Heart right ventricle (tissue), 16 donors: ENCODE results near the gene MT1M. TPM values are rescaled to one million over a fixed set of nuclear protein-coding genes. Genes with fewer than 3 reads are reported as not detected.

Experiments used
- ATAC-seq, 8 donors: fragments of 200-7000 bp; cut with Tn5 transposase; one replicate each; pipeline ENCODE4 v1.9.1; 2020; ENCODE audit warnings: mild to moderate bottlenecking in 8 of 8, moderate library complexity in 8 of 8, moderate number of reproducible peaks in 1 of 8
- DNase-seq, 2 donors: peaks; one replicate each; pipeline ENCODE4 v3.0.0-alpha.2; 2020
- H3K27ac ChIP-seq, 10 donors: fragments of 200-600 bp; sonication (generic) in 2 of 10; one replicate each; pipeline versions ENCODE4 v1.5.0 to v1.8.0; 2020 to 2022; ENCODE audit warnings: mild to moderate bottlenecking in 3 of 10
- H3K27me3 ChIP-seq, 7 donors: fragments of 200-600 bp; one replicate each; pipeline ENCODE4 v1.8.0; 2021 to 2022; ENCODE audit warnings: mild to moderate bottlenecking in 2 of 7
- H3K36me3 ChIP-seq, 9 donors: fragments of 200-600 bp; sonication (generic) in 1 of 9; one replicate each; pipeline versions ENCODE4 v1.5.0 to v1.8.0; 2020 to 2022; ENCODE audit warnings: mild to moderate bottlenecking in 2 of 9
- H3K4me1 ChIP-seq, 9 donors: fragments of 200-600 bp; sonication (generic) in 1 of 9; one replicate each; pipeline versions ENCODE4 v1.5.0 to v1.8.0; 2020 to 2022; ENCODE audit warnings: mild to moderate bottlenecking in 4 of 9
- H3K4me3 ChIP-seq, 10 donors: fragments of 200-600 bp; sonication (generic) in 2 of 10; one replicate each; pipeline versions ENCODE4 v1.5.0 to v1.8.0; 2020 to 2022; ENCODE audit warnings: mild to moderate bottlenecking in 7 of 10, moderate library complexity in 2 of 10
- H3K9me3 ChIP-seq, 11 donors: fragments of 200-600 bp in 10 of 11; sonication (generic) in 2 of 11; one replicate each; pipeline versions ENCODE4 v1.5.0 to v1.8.0; 2013 to 2022; ENCODE audit warnings: mild to moderate bottlenecking in 2 of 11, control low read depth in 1 of 11, moderate library complexity in 1 of 11
- WGBS, 2 donors: extraction: QIAGEN DNeasy Blood & Tissue Kit; methylation state at CpG; one replicate each; pipeline ENCODE4 v1.1.7; 2013; ENCODE audit warnings: inconsistent platforms in 1 of 2; 5-methylcytosine and 5-hydroxymethylcytosine counted together
- intact Hi-C, 10 donors: fragments of 100-400 bp; cut with DNase I; formaldehyde crosslinking; loops; one replicate each; pipeline versions ENCODE4 v1.11.1 to v1.14.2; 2022
- polyA plus RNA-seq, 2 donors: library from polyadenylated mRNA; stranded (reverse); fragments of 200-250 nt; gene quantifications; one replicate each; pipeline ENCODE4 v1.2.3, GENCODE V29; 2013
- total RNA-seq, 10 donors: library from RNA; stranded (reverse); fragmentation: NEBNext Ultra II Directional in 3 of 10; extraction: Animal tissue kit (Norgen Biotek cat#: 25700) in 3 of 10; gene quantifications; one replicate each; pipeline versions ENCODE4 v1.2.1 to v1.2.4, GENCODE V29; 2021 to 2023
- TF ChIP-seq, protein P1 (sequence below), 9 donors: fragments of 200-600 bp; sonication (generic) in 2 of 9; IDR thresholded peaks; one replicate each; pipeline versions ENCODE4 v1.5.0 to v1.8.0; 2021 to 2022; ENCODE audit warnings: antibody characterized with exemption in 9 of 9, mild to moderate bottlenecking in 5 of 9, moderate library complexity in 1 of 9
- donor health status: Arrhythmogenic right ventricular cardiomyopathy.
- donor health status: ischemic (EF 13 %, LVEDD 7.1; RV severe dilation, severe dysfunction).
- donor health status: healthy with polysubstance abuse.
- donor health status: DM: no; HTN: yes; CAD: no.
- donor health status: DM: no; HTN: no; CAD: no.
- donor health status: ischemic (EF 25% LVEDD 6.9; RV normal size, moderate dysfunction).
- donor health status: ischemic (EF 25% LVEDD 5.7; RV mildly dilated, moderate dysfunction).
- donor health status: healthy.
- donor health status: DM: yes; HTN: yes; CAD: no.
- donor health status: Ischemic cardiomyopathy.
- donor health status: ischemic (EF 35%, LVEDD 5.7; RV mildly dilated, moderate dysfunction).
- donor health status: nonischemic (EF 11% LVEDD 7.7; RV severe dilation, severe dysfunction).
- donor health status: DM: yes; HTN: yes; CAD: no.
- donor health status: PGD.
- donor health status: ischemic (EF 29% LVEDD 5.4; RV normal size, mild dysfunction).
- donor health status: nonischemic (EF 23%, LVEDD 6.1; RV moderate dilation, normal function).

The MT1M gene
- total and polyA plus RNA-seq, 12 donors: 0.75 to 25.4 (median 2.9) TPM

DNA sequence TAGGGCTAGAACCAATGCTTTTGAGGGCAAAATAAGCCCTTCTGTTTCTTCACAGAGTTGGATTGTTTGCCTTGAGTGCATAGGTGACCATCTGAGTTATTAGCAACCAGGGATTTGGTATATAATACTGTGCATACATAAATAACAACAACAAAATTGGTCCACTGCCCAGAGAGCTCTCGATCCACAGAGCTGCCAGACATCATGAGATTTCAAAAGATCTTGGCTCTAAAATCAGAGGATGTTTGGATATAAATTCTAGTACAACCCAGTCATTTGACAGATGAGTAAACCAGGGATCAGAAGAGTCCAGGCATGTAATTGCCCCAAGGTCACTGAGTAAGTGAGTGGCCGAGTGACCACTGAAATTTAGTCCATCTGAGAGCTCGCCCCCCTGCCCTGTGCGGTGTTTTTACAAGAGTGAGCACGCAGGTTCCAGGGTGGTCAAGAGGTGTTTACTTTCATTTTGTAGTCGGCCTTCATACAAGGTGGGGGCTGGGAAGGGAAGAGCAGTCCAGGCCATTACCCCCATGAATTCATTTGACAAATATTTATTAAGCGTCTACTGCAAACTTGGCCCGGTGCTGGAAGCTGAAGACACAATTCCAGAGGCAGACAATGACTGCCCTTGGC, 25.9 kb upstream of the MT1M start:
- 40 to 50% methylated on average over 8 of the region's 8 CpGs for WGBS, 2 donors
- Histone ChIP-seq H3K27ac (peak overlapping the region; percentile 84 to 99 (median 93)), H3K9me3 (no peaks in the 10 kb centered on the region), H3K27me3 (no peaks in the 10 kb centered on the region), H3K4me1 (peaks cover 25 to 57% (median 53%) of the 10 kb centered on the region in 9 donors), H3K36me3 (no peaks in the 10 kb centered on the region), H3K4me3 (peak overlapping the region in 1 of 10 donors; percentile 78)
- peak in 1 of 8 donors; percentile 1 for ATAC-seq
- TF ChIP-seq, protein P1, sequence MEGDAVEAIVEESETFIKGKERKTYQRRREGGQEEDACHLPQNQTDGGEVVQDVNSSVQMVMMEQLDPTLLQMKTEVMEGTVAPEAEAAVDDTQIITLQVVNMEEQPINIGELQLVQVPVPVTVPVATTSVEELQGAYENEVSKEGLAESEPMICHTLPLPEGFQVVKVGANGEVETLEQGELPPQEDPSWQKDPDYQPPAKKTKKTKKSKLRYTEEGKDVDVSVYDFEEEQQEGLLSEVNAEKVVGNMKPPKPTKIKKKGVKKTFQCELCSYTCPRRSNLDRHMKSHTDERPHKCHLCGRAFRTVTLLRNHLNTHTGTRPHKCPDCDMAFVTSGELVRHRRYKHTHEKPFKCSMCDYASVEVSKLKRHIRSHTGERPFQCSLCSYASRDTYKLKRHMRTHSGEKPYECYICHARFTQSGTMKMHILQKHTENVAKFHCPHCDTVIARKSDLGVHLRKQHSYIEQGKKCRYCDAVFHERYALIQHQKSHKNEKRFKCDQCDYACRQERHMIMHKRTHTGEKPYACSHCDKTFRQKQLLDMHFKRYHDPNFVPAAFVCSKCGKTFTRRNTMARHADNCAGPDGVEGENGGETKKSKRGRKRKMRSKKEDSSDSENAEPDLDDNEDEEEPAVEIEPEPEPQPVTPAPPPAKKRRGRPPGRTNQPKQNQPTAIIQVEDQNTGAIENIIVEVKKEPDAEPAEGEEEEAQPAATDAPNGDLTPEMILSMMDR (IDR thresholded peaks at IDR 0.05): no peak
- no peak for DNase-seq
- intact Hi-C loops: loop anchor here in 7 of 10 donors (1.0 to 5.0 kb wide), 3 partner anchors 36 to 76 kb away; partner anchors contain the start of gene MT1X (in 5 of the 7)

DNA sequence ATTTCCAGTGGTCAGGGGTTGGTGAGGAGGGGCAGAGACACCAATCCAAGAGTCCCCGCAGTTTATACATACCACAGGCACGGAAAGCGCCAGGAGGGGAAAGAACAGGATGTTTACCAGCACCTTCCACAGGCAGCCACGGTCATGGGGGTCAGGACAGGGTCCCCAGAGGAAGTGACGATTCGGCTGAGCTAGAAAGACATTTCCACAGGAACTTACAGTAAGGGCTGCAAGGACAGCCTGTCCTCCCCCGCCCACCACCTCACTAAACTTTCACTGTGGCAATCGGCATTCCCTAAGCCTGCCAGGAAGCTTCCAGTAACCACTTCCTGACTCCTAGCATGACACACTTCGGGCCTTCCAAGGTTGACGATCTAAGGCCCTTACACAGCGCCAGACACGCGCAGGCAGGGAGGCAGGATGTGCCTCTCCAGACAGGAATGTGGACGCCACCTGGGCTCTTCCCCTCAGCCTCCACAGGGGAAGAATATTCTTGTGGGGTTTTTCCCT, 25.3 kb upstream of the MT1M start:
- ATAC-seq (peak; percentile 14 to 61 (median 37)), DNase-seq (peak; percentile 61 to 81)
- WGBS, 2 donors: 46 to 51% methylated on average over 14 of the region's 14 CpGs
- H3K27me3 ChIP-seq: no peaks in the 10 kb centered on the region
- peaks cover 25 to 63% (median 59%) of the 10 kb centered on the region in 9 donors for H3K4me1 ChIP-seq
- TF ChIP-seq, protein P1 (IDR thresholded peaks at IDR 0.05): no peak
- no peaks in the 10 kb centered on the region for H3K36me3 ChIP-seq
- intact Hi-C loops: loop anchor here in 7 of 10 donors (1.0 to 5.0 kb wide), 3 partner anchors 35 to 75 kb away; partner anchors contain the start of gene MT1X (in 5 of the 7)
- H3K4me3 ChIP-seq: peak overlapping the region in 1 of 10 donors; percentile 78
- no peaks in the 10 kb centered on the region for H3K9me3 ChIP-seq
- peak overlapping the region; percentile 84 to 99 (median 93) for H3K27ac ChIP-seq

DNA sequence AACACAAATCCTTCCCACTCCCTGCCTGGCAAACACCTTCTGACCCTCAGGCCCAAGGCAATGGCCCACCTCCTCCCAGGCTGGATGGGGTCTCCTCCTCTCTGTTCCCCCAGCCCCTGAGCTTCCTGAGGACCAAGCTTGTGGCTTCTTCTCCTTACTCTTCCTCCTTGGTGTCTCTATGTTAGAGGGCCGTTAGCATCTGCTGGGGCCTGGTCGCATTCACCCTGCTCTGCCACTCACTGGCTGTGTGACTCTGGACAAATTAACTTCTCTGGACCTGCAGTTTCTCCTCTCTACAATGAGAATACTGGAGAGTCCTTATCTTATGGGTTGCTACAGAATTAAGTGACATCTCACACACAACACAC, 24.8 kb upstream of the MT1M start:
- ATAC-seq (no peak), DNase-seq (no peak)
- Histone ChIP-seq H3K4me1 (peaks cover 25 to 68% (median 60%) of the 10 kb centered on the region in 9 donors), H3K36me3 (no peaks in the 10 kb centered on the region), H3K27me3 (no peaks in the 10 kb centered on the region), H3K9me3 (no peaks in the 10 kb centered on the region), H3K27ac (peak overlapping the region; percentile 84 to 99 (median 93)), H3K4me3 (peak overlapping the region in 9 of 10 donors; percentile 53 to 78 (median 73))
- intact Hi-C loops: loop anchor here in 7 of 10 donors (1.0 to 5.0 kb wide), 6 partner anchors 17 to 75 kb away; partner anchors contain the start of genes MT1X (in 7 of the 7) and MT1E (in 1 of the 7)
- TF ChIP-seq, protein P1 (IDR thresholded peaks at IDR 0.05): no peak
- 66 to 78% methylated on average over 2 of the region's 2 CpGs for WGBS, 2 donors

DNA sequence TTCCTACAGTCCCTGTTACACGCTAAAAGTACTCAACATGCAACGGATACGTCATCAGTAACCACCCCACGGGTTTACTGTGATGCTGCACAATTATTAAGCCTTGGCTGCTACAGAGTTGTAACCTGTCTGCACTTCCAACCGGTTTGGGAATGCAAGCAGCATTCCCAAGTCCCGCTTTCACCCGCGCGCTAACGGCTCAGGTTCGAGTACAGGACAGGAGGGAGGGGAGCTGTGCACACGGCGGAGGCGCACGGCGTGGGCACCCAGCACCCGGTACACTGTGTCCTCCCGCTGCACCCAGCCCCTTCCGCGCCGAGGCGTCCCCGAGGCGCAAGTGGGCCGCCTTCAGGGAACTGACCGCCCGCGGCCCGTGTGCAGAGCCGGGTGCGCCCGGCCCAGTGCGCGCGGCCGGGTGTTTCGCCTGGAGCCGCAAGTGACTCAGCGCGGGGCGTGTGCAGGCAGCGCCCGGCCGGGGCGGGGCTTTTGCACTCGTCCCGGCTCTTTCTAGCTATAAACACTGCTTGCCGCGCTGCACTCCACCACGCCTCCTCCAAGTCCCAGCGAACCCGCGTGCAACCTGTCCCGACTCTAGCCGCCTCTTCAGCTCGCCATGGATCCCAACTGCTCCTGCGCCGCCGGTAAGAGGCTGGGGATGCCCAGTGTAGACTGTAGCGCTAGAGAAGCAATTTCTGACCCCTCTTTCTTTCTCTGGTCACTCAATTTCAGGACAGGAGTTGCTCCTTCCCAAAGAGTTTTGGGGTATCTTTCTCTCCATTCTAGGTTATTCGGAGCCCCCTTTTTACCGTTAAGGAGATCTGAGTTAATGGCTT, 24.2 kb upstream of the MT1M start, which contains the start of gene MT2A:
TSS of gene MT2A (plus strand) at position 542 of the 833 bp plus-strand sequence. CDS start at position 614, 72 bp downstream.
- intact Hi-C loops: loop anchor here in 7 of 10 donors (1.0 to 5.0 kb wide), 6 partner anchors 17 to 75 kb away; partner anchors contain the start of genes MT1X (in 6 of the 7) and MT1E (in 1 of the 7)
- no peaks in the 10 kb centered on the region for H3K27me3 ChIP-seq
- DNase-seq (peak; percentile 94 to 96), ATAC-seq (peak; percentile 78 to 89 (median 87))
- H3K9me3 ChIP-seq: no peaks in the 10 kb centered on the region
- TF ChIP-seq, protein P1 (IDR thresholded peaks at IDR 0.05): peak in 1 of 9 donors; percentile 6
- no peaks in the 10 kb centered on the region for H3K36me3 ChIP-seq
- 4 to 6% methylated on average over 59 to 62 of the region's 62 CpGs for WGBS, 2 donors
- H3K4me1 ChIP-seq: peaks cover 25 to 68% (median 60%) of the 10 kb centered on the region in 9 donors
- peak within 1 kb of the TSS; percentile 84 to 99 (median 93) for H3K27ac ChIP-seq
- peak within 1 kb of the TSS; percentile 52 to 78 (median 72) for H3K4me3 ChIP-seq
